NCI-H1092 treated with DMSO at 0.1 percent for 48 hours (cell line): ENCODE results near the gene POM121C.
"Not testable (repeated sequence)": the region's sequence is repeated elsewhere in the genome, so short reads cannot be mapped to it uniquely, and the experiment has no call there.

ENCODE experiments used
- DNase-seq: peaks from one replicate; lab custom pipeline; 2025; lab: John Stamatoyannopoulos, UW

The POM121C gene

DNA sequence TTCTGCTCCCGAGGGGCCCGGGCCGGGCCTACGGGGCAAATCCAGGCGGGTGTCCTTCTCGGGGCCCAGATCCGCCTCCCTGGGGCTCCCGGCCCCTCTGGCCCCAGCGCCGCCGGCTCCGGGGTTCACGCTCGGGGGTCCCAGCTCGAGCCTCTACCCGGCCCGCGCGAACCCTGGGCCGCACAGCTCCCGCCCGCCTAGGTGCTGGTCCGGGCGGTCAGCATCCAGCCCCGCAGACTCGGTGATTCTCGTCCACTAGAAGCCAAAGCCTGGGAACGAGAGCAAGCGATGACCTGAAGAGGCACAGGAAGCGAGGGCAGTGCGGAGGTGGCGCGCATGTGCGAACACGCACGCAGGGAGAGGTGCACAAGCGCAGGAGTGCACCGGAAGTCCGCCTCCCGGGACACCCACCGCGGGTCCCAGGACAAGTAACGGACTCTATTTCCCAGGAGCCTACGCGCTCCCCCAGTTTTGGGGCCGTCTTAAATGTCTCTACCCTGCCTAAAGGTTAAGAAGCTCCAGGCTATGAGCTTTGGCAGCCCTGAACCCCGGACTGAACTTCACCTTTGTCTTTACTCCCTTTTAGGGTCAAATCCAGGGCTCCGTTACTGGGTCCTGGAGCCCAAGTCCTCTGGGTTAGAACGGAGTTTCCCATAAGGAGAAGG, at the start of gene POM121C:
Gene POM121C, minus strand, starts transcription at position 321 of the 665 bp plus-strand sequence. CDS start 44,803 bp downstream, outside the sequence.
- peak; percentile 86 for DNase-seq

DNA sequence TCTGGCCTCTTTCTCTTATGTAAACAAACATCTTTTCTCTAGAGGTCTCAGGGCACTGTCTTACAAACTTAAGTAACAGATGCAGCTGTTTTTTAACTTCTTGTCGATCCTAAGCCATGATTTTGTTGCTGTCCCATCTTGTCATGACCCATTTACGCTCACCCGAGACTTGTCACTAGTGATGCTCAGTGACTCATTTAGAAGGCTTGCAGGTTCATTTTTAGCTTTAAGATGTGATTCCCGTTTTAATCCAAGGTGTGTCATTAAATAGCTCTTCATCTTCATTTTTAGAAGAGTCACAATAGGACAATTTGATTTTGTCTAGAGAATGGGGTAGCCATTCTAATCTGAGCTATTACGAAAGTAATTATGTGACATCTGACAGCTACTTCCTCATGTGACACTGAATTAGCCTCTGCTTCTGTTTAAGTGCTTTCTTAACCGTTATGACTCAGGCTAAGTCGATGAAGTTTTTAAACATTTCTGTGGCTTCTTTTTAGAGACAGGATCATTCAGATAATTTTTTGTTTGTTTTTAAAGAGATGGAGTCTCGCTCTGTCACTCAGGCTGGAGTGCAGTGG, 48.7 kb upstream of the POM121C start:
- no peak for DNase-seq

DNA sequence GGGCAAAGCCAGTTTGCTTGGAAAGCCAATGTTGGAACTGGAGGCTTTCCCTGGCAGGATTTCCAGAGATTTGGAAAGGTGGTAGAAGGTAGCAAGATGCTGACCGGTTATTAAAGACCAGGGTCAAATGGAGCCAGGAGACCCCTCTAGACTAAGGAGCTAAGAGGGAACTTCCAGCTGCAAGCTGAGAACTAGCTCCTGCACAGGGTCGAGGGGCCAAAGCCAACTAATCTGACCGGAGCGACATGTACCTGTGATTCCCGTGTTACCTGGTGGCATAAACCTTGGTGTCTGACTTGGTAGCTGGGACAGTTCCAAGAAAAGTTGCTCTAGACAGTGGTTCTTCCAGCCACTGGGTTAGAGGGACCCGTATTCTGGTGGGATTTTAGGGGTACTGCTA, 47.8 kb upstream of the POM121C start:
- DNase-seq: no peak

DNA sequence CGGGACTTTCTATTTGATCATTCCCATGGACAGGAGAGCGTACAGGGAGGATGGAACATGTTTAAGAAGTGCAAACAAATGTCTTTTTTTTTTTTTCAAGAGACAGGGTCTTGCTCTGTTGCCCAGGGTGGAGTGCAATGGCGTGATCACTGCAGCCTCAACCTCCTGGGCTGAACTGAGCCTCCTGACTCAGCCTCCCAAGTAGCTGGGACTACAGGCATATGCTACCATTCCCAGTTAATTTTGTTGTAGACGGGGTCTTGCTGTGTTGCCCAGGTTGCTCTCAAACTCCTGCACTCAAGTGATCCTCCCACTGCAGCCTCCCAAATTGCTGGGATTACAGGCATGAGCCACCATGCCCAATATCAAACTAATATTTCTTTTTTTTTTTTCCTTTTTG, 46.5 kb upstream of the POM121C start:
- no peak for DNase-seq

DNA sequence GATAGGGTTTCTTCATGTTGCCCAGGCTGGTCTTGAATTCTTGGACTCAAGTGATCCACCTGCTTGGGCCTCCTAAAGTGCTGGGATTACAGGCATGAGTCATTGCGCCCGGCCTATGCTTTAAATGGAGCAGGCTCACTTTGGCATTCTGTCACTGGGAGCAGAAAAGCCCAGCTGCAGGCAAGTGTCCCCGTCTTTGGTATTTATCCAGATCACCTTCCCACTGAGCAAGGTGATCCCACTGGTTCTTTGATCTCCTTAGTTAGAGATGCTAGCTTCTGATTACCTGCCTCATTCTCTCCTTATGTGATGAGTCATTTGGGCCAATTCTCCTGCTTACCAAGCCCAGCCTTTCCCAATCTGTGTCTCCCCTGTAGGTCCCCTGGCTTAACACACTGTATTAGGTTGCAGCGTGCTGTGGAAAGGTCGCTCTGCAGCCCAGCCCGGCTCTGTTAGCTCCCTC, 45.3 kb upstream of the POM121C start:
- DNase-seq: no peak

DNA sequence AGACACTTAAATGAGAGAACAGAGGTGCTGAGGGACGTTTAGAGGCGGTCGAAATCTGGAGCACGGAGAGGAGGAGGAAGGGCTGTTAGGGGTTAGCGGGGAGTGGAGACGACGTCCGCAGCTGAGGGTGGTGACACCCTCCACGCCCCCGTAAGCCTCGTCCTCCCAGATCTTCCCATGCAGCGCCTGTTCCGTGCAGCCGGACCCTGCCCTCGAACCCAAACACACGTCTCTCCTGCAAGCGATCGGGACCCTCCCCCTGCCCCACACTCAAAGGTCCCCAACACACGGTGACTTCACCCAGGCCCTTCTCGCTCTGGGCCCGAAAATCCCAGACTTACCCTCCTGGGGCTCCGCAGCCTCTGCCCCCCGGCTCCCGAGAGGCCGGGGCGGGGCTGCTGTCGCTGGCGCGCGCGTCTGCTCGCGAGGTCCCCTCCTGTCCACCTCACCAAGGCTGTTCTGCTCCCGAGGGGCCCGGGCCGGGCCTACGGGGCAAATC, 41.2 kb upstream of the POM121C start:
- not testable (repeated sequence) for DNase-seq

DNA sequence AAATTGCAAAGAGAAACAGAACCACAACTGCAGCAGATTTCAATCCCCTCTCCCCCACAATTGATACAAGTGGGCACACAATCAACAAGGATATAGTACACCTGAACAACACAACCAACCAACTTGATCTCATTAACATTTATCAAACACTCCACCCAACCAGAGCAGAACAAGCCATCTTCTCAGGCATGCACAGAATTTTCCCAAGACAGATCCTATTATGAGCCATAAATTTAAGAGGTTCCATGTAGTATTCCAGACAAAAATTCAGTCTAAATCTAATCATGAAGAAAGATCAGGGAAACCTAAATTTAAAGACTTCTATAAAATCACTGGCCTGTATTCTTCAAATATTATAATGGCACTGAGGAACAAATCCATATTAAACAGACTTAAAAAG, 35.6 kb upstream of the POM121C start:
- not testable (repeated sequence) for DNase-seq

DNA sequence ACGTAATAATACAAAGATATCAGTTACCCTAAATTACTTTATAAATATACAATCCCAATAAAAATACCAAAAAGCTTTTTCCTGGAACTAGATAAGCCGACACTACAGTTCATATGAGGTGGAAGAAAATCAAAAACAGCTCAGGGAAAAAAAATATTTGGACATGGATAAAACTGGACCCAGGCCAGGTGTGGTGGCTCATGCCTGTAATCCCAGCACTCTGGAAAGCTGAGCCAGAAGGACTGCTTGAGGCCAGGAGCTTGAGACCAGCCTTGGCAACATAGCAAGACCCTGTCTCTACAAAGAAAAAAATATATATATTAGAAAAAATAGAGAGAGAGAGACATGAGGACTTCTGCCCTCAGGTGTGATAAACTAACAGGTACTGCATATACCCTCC, 32.7 kb upstream of the POM121C start:
- not testable (repeated sequence) for DNase-seq

DNA sequence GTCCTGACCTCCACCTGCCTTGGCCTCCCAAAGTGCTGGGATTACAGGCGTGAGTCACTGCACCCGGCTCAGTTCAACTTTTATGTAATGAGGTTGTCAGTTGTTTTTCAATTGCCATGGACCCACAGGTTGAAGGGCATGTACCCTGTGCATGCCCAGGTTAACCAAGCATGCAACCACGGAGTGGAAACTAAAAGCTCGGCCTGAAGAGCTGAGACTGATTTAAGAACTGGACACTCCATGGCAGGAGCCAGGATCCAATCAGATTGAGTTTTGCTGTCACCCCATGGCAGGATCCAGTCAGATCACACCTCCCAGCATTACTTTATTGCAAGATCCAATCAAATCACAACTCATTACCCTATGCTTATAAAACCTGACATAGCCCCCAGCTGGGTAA, 22.9 kb upstream of the POM121C start:
- not testable (repeated sequence) for DNase-seq

DNA sequence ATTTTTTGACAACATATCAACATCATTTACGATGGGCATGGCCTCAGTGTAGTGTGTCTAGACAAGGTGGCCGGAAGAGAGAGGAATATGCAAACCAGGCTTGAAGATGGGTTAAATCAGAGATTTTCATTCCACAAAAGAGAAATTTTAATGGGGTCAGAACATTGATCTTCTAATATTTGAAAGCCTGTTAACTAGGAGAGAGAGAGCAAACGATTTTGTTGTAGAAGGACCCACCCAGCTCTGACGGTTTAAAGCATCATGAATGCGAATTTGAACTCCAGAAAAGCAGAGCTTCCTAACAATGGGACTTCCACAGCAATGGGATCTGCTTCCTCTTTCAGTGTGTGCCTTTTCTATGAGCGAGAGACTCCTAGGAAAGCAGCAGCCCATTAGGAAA, 5.9 kb upstream of the POM121C start, which contains the start of gene SPDYE5:
Gene SPDYE5, plus strand, starts transcription at position 301 of the 400 bp plus-strand sequence. CDS start 1,728 bp downstream, outside the sequence.
- DNase-seq: not testable (repeated sequence)

DNA sequence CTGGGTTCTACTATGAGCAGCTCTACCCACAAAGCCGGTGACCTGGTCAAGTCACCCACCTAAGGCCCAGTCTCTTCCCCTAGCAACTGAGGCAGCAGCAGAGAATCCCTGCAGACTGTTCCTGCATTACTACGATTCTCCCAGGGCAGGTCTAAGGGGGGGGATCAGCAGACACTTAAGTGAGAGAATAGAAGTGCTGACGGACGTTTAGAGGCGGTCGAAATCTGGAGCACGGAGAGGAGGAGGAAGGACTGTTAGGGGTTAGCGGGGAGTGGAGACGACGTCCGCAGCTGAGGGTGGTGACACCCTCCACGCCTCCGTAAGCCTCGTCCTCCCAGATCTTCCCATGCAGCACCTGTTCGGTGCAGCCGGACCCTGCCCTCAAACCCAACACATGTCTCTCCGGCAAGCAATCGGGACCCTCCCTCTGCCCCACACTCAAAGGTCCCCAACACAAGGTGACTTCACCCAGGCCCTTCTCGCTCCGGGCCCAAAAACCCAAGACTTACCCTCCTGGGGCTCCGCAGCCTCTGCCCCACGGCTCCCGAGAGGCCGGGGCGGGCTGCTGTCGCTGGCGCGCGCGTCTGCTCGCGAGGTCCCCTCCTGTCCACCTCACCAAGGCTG, 632 bp downstream of the POM121C start:
- DNase-seq: not testable (repeated sequence)

DNA sequence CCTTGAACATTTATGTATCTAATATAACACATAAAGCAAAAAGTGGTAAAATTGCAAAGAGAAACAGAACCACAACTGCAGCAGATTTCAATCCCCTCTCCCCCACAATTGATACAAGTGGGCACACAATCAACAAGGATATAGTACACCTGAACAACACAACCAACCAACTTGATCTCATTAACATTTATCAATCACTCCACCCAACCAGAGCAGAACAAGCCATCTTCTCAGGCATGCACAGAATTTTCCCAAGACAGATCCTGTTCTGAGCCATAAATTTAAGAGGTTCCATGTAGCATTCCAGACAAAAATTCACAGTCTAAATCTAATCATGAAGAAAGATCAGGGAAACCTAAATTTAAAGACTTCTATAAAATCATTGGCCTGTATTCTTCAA, 5.8 kb downstream of the POM121C start:
- not testable (repeated sequence) for DNase-seq

DNA sequence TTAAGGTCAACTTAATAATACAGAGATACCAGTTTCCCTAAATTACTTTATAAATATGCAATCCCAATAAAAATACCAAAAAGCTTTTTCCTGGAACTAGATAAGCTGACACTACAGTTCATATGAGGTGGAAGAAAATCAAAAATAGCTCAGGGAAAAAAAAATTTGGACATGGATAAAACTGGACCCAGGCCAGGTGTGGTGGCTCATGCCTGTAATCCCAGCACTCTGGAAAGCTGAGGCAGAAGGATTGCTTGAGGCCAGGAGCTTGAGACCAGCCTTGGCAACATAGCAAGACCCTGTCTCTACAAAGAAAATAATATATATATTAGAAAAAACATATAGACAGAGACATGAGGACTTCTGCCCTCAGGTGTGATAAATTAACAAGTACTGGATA, 8.6 kb downstream of the POM121C start:
- DNase-seq: not testable (repeated sequence)

DNA sequence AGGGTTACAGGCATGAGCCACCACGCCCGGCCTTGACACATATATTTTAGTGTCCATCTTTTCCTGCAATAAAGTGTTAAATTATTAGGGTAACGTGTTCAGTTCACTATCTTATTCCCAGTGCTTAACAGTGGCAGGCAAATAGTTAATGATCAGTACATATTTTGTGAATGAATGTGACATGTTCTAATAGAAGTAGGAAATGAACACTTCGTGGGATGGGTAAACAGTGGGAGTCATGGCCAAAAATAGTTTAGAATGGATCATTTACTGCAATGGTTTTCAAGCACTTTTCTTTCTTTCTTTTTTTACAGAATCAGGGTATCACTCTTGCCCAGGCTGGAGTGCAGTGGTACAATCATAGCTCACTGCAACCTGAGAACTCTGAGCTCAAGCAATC, 15.9 kb downstream of the POM121C start:
- DNase-seq: not testable (repeated sequence)

DNA sequence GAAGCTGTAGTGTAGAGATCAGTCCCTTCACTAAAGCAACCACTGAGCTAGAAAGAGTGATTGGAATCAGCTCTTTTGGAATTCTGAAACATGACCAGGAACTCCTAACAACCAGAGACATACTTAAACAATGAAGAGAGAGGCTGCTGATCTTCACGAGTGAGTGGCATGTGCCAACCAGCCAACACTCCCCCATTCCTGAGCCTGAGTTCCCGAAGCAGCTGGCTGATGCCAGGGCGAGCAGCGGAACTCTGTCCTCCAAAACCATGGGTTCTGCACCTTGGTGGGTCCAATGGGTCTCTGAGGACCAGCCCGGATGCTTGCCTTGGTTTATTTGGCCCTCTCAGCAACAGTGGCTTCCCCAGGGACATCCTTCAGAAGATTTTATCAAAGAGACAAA, 25.6 kb downstream of the POM121C start:
- not testable (repeated sequence) for DNase-seq

DNA sequence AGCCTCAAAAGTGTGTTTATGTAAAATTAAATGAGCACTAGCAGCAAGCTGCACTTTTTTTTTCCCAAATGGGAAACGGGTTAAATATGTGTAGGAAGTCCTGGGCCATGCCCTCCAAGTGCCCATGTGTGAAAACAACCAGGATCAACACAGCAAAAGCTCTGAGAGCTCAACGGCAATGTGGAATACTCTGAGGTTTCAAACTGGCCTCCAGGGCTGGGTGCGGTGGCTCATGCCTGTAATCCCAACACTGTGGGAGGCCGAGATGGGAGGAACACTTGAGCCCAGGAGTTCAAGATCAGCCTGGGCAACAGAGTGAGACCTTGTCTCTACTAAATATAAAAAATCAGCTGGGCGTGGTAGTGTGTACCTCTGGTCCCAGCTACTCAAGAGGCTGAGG, 28.1 kb downstream of the POM121C start:
- not testable (repeated sequence) for DNase-seq

DNA sequence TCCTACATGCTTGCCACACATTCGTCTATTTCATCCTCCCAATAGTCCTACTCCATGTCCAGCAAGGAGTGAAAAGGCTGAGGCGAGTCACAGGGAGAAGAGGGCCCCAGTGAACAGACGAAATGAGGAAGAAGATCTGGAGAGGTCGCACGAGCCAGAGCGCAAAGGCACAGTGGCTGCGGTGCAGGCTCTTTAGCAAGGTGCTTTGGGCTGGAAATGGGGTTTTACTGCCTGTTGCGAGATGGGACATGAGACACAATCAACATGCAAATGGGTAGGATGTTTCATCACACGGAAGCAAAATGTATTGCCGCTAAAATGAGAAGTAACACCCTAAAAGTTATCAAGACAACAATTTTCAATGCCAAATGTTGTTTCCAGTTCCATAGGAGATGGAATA, 29.7 kb downstream of the POM121C start:
- DNase-seq: not testable (repeated sequence)

DNA sequence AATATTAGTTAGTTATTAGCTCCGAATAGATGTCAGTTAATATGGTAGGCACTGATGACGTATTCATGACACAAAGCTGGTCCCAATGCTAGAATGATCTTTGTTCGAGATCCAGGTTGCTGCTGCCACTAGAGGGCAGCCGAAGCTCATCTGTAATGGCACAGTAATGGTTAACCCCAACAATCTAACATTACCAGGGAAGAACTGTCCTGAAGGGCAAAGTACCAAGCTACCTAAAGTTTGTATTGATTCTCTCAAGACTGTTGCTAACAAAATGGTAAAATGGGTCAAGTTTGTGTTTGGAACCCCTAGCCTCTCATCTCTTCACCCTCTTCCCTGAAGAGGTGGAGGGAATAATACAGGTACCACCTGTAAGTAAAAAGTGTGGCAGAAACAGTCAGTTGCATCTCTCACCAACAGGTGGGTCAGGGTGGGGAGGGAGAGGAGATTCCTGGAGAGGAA, 33.6 kb downstream of the POM121C start:
- DNase-seq: not testable (repeated sequence)

DNA sequence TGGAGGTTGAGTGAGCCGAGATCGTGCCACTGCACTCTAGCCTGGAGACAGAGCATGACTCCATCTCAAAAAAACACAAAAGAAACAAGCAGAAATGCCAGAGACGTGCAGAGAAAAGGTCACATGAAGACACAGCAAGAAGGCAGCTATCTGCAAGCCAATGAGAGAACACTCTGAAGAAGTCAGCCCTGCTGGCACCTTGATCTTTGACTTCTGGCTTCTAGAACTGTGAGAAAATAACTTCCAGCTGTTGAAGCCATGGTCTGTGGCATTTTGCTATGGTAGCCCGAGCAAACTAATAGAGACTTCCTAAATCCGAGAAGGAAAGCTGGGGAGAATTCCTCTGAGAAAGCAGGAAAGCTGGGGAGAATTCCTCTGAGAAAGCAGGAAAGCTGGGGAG, 36.2 kb downstream of the POM121C start:
- not testable (repeated sequence) for DNase-seq

DNA sequence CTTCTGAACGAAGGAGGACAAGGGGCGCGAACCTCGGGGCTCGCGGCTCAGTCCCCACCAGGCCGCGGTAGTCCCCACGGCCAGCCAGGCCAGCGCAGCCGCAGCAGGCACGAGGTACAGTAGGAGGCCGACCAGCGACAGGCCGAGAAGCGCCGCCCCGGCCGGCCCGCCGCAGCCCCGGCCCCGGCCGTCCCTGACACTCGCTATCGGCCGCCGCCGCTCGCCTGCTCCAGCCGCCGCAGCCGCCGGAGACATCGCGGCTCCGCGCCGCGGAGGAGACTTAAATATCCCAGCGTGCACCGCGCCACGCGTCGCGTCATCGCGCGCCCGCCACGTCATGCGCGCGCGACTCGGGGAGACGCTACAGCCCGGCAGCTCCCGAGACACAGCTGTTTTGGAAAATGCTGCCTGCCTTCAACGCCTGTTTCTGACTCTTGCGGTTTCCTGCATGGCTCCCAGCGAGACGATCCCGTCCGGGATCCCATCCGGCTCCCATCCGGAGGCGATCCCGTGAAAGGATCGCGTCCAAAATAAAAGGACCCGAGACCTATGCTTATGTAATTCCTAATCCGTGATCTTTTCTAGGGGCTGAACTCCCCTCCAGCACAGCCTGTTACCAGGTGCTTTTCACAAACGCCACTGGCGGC, 43.5 kb downstream of the POM121C start:
- DNase-seq: peak; percentile 19

DNA sequence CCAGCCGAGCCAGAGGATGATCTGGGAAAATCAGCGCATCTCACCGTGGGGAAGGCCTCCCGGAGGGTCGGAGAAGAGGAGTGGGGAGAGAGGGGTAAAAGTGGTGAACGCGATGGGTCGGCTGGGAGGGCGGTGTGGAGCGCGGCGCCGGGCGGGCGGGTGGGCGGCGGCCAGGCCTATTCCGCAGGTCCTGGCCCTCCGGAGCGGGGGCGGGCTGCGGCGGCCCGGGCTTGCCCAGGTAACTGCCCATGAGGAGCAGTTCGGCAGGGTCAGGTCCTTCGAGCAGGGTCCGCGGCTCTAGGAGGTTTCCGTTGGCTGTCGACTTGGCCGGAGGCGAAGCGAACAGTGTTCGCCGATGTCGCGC, 44.0 kb downstream of the POM121C start:
- DNase-seq: not testable (repeated sequence)

DNA sequence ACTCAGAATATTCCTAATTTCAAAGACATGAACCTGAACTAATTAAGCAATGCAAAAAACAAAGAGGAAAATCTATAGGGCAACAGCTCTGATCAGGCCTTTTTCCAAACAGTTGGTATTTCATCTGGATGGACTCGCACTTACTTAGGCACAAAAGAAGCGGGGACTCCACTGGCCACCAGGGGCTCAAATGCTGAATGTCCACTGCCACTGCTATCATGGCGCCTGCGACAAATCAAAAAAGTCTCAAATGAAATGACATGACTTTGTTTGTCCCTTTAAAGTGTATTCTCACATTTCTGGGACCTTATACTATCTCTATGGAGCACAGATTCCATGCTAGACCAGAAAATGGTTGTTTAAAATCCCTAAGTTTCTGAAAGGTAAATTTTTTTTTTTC, 47.1 kb downstream of the POM121C start:
- DNase-seq: not testable (repeated sequence)
